ENCODE results near the gene SPATA2L.
"Not testable (repeated sequence)": the region's sequence is repeated elsewhere in the genome, so short reads cannot be mapped to it uniquely, and the experiment has no call there.

The SPATA2L gene

GRCh38 chr16:89706518-89707260 is 5.2 kb upstream of the SPATA2L start:
- DNase-seq (ENCODE audit: low read depth) = no peak

- no peak for DNase-seq (ENCODE audit: low read depth)
Observed at GRCh38 chr16:89705006-89705405, 3.5 kb upstream of the SPATA2L start.

- DNase-seq (ENCODE audit: low read depth) = no peak
Observed at GRCh38 chr16:89704281-89704680, 2.8 kb upstream of the SPATA2L start.

- peak; percentile 55 for DNase-seq (ENCODE audit: low read depth)
Observed at GRCh38 chr16:89700649-89701424, 668 bp downstream of the SPATA2L start.

- DNase-seq (ENCODE audit: low read depth) = peak; percentile 95
Observed at GRCh38 chr16:89700100-89700648, 1.3 kb downstream of the SPATA2L start.

- not testable (repeated sequence) for DNase-seq (ENCODE audit: low read depth)
Observed at GRCh38 chr16:89699629-89700099, 1.8 kb downstream of the SPATA2L start.

GRCh38 chr16:89698717-89699116 is 2.8 kb downstream of the SPATA2L start:
- DNase-seq (ENCODE audit: low read depth) = not testable (repeated sequence)

GRCh38 chr16:89697616-89698331 is 3.7 kb downstream of the SPATA2L start:
- no peak for DNase-seq (ENCODE audit: low read depth)

GRCh38 chr16:89697161-89697615 is 4.3 kb downstream of the SPATA2L start:
- no peak for DNase-seq (ENCODE audit: low read depth)

GRCh38 chr16:89696670-89697128 is 4.8 kb downstream of the SPATA2L start:
- no peak for DNase-seq (ENCODE audit: low read depth)

GRCh38 chr16:89695875-89696669 is 5.4 kb downstream of the SPATA2L start:
- DNase-seq (ENCODE audit: low read depth) = no peak

GRCh38 chr16:89695086-89695874 is 6.2 kb downstream of the SPATA2L start:
- no peak for DNase-seq (ENCODE audit: low read depth)

- not testable (repeated sequence) for DNase-seq (ENCODE audit: low read depth)
Observed at GRCh38 chr16:89694784-89695085, 6.8 kb downstream of the SPATA2L start.

- no peak for DNase-seq (ENCODE audit: low read depth)
Observed at GRCh38 chr16:89693931-89694783, 7.3 kb downstream of the SPATA2L start.

- no peak for DNase-seq (ENCODE audit: low read depth)
Observed at GRCh38 chr16:89693289-89693731, 8.2 kb downstream of the SPATA2L start.

GRCh38 chr16:89691986-89692569 is 9.4 kb downstream of the SPATA2L start:
- no peak for DNase-seq (ENCODE audit: low read depth)

GRCh38 chr16:89691231-89691985 is 10.1 kb downstream of the SPATA2L start:
- DNase-seq (ENCODE audit: low read depth) = no peak

GRCh38 chr16:89690392-89690901 is 11.1 kb downstream of the SPATA2L start:
- DNase-seq (ENCODE audit: low read depth) = no peak
